SK-N-SH (cell line): Measurements from ENCODE around the gene PPP1R14D. TPM values are rescaled to one million over a fixed set of nuclear protein-coding genes. Genes with fewer than 3 reads are reported as not detected.

Source experiments
- CHD2 ChIP-seq: fragments of 150-350 bp; IDR thresholded peaks from 2 replicates; pipeline ENCODE4 v1.6.1; 2018; ENCODE audit warnings: low read length; ENCODE audit not compliant: partially characterized antibody
- EZH2phosphoT487 ChIP-seq: fragments of 200-600 bp; sonication (generic); IDR thresholded peaks from 2 replicates; pipeline ENCODE4 v1.6.1; 2017; ENCODE audit warnings: low read depth, mixed run types, mild to moderate bottlenecking, antibody characterized with exemption, moderate library complexity, borderline replicate concordance
- FOSL2 ChIP-seq: IDR thresholded peaks from 2 replicates; pipeline ENCODE4 v1.4.0; 2012; ENCODE audit warnings: low read depth, mild to moderate bottlenecking, moderate library complexity, borderline replicate concordance
- FOXJ3 ChIP-seq: sonication (generic); formaldehyde crosslinking; IDR thresholded peaks from 2 replicates; pipeline ENCODE4 v1.5.1; 2020; ENCODE audit warnings: mild to moderate bottlenecking, missing genetic modification reagents
- GABPA ChIP-seq: IDR thresholded peaks from 2 replicates; pipeline ENCODE4 v1.4.0; 2012; ENCODE audit warnings: low read depth, mild to moderate bottlenecking
- GATA2 ChIP-seq: sonication (generic); formaldehyde crosslinking; IDR thresholded peaks from 2 replicates; pipeline ENCODE4 v1.5.0; 2020; ENCODE audit warnings: mild to moderate bottlenecking, missing genetic modification reagents
- IRF3 ChIP-seq: fragments of 150-350 bp; IDR thresholded peaks from 2 replicates; pipeline ENCODE4 v1.6.1; 2016; ENCODE audit warnings: mild to moderate bottlenecking, low read depth, low read length
- MEF2A ChIP-seq: IDR thresholded peaks from 2 replicates; pipeline ENCODE4 v1.4.0; 2012; ENCODE audit warnings: low read depth, borderline replicate concordance
- MXI1 ChIP-seq: IDR thresholded peaks from 2 replicates; pipeline ENCODE4 v1.6.1; 2012; ENCODE audit warnings: mild to moderate bottlenecking, low read depth, low read length, improper control_type of control experiment
- PBX3 ChIP-seq: IDR thresholded peaks from 2 replicates; pipeline ENCODE4; 2012
- POLR2AphosphoS5 ChIP-seq: IDR thresholded peaks from 2 replicates; pipeline ENCODE4 v1.6.1; 2012; ENCODE audit warnings: low read depth, low read length
- RAD21 ChIP-seq: IDR thresholded peaks from 2 replicates; pipeline ENCODE4 v1.6.1; 2012; ENCODE audit warnings: mild to moderate bottlenecking, low read length
- SMC3 ChIP-seq: IDR thresholded peaks from 2 replicates; pipeline ENCODE4 v1.6.1; 2012; ENCODE audit warnings: low read depth, low read length, improper control_type of control experiment
- TAF1 ChIP-seq: IDR thresholded peaks from 2 replicates; pipeline ENCODE4 v1.6.1; 2012; ENCODE audit warnings: low read depth, mild to moderate bottlenecking, low read length, moderate library complexity, borderline replicate concordance
- TCF12 ChIP-seq: IDR thresholded peaks from 2 replicates; pipeline ENCODE4 v1.4.0; 2012
- TEAD4 ChIP-seq: IDR thresholded peaks from 2 replicates; pipeline ENCODE4 v1.4.0; 2012; ENCODE audit warnings: mild to moderate bottlenecking, borderline replicate concordance; ENCODE audit not compliant: insufficient read depth
- YY1 ChIP-seq: IDR thresholded peaks from 2 replicates; pipeline ENCODE4 v1.4.0; 2012; ENCODE audit warnings: low read depth, mild to moderate bottlenecking
- polyA plus RNA-seq, 3 experiments: library from polyadenylated mRNA; depleted of rRNA; stranded (reverse); fragments of >200 nt; gene quantifications; 2 replicates each; pipeline ENCODE4 v1.2.3, GENCODE V29; 2012
- TF ChIP-seq, protein P1 (sequence below): fragments of 150-350 bp; IDR thresholded peaks from 2 replicates; pipeline ENCODE4 v1.6.1; 2017; ENCODE audit warnings: antibody characterized with exemption, low read length, low read depth, borderline replicate concordance

Gene PPP1R14D
- polyA plus RNA-seq, 1 of the 3 experiments (the other 2 are of a cell fraction), result not detected

DNA sequence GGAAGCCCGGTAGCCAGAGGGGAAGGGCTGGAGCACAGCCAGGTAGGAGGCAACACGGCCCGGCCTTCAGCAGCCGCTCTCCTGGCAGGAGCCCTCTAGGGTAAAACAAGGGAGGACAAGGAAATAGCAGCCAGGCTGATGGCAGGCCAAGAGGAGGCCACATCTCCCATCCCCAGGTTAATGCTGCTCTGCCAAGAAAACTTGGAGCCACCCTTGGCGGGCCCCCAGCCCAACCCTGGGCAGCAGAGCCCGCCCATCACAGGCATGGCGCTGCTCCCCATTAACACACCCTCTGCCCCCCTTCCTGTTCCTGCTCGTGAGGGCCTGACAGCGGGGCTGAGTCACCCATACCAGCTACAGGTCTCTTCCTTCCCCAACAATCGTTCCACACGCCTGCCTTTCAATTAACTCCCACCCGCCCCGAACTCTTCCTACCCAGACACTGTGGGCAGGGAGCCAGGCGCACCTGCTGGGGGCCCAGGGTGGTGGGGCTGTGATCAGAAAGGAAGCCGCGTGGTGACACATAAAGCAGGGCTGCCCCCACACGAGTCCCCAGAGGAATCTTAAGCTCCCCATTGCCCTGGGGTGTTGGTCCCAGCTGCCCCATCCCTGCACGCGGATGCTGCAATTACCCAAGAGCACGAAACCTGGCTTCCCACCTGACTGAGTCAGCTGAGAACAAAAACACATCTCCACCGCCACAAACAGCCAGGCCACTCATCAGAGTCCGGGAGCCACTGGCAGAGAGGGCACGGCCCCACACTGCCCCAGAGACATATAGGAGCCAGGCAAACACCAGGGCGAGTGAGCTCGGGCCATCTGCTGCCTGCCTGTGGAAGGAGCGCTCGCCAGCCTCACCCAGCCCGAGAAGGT is 59.0 kb downstream of the PPP1R14D start, which contains the start of gene C15orf62 (continued):
- TF ChIP-seq IRF3 (no peak), TAF1 (no peak), CHD2 (no peak), TEAD4 (no peak), SMC3 (no peak; the same call in 1 of the 2 replicates), YY1 (no peak), MEF2A (no peak), FOSL2 (peak; percentile 67; the same call in 1 of the 2 replicates), PBX3 (peak; percentile 47), TCF12 (peak; percentile 44; the same call in 1 of the 2 replicates), EZH2phosphoT487 (no peak), POLR2AphosphoS5 (no peak), MXI1 (0 out of 2 replicates have a peak, but pooled peaks have one; percentile 11), FOXJ3 (CRISPR knock-in tag) (no peak), GATA2 (CRISPR knock-in tag) (0 out of 2 replicates have a peak, but pooled peaks have one; percentile 11), GABPA (no peak), RAD21 (no peak)
- TF ChIP-seq, protein P1, sequence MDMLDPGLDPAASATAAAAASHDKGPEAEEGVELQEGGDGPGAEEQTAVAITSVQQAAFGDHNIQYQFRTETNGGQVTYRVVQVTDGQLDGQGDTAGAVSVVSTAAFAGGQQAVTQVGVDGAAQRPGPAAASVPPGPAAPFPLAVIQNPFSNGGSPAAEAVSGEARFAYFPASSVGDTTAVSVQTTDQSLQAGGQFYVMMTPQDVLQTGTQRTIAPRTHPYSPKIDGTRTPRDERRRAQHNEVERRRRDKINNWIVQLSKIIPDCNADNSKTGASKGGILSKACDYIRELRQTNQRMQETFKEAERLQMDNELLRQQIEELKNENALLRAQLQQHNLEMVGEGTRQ, result no peak
- TF ChIP-seq, all 33 proteins: peak for 8
